GM19455 (cell line): Measurements from ENCODE around the gene HEBP2.

Experiments used
- ATAC-seq: cut with Tn5 transposase; IDR thresholded peaks from one replicate; pipeline ENCODE4 v1.9.1; 2021; ENCODE audit not compliant: unreplicated experiment

HEBP2 gene

GRCh38 chr6:138397128-138398122 lies 6.6 kb upstream of the HEBP2 start:
- no peak for ATAC-seq

GRCh38 chr6:138400326-138400725 lies 3.7 kb upstream of the HEBP2 start:
- ATAC-seq: no peak

GRCh38 chr6:138401960-138402837 lies 1.8 kb upstream of the HEBP2 start:
- no peak for ATAC-seq

- no peak for ATAC-seq
These were observed 1.2 kb upstream of the HEBP2 start for GRCh38 chr6:138402838-138403187.

- peak; percentile 7 for ATAC-seq
These were observed 661 bp upstream of the HEBP2 start for GRCh38 chr6:138403324-138403800.

GRCh38 chr6:138404666-138405337 lies 779 bp downstream of the HEBP2 start:
- ATAC-seq: peak; percentile 5

GRCh38 chr6:138405816-138406413 lies 1.9 kb downstream of the HEBP2 start:
- ATAC-seq: no peak

GRCh38 chr6:138406443-138406842 lies 2.4 kb downstream of the HEBP2 start:
- ATAC-seq: no peak

- ATAC-seq: no peak
These were observed 6.2 kb downstream of the HEBP2 start for GRCh38 chr6:138410048-138410735.

GRCh38 chr6:138410972-138411880 lies 7.2 kb downstream of the HEBP2 start:
- ATAC-seq: no peak

GRCh38 chr6:138415125-138415524 lies 11.1 kb downstream of the HEBP2 start:
- ATAC-seq: no peak

- ATAC-seq: no peak
These were observed 12.2 kb downstream of the HEBP2 start for GRCh38 chr6:138416206-138416605.

- ATAC-seq: no peak
These were observed 13.6 kb downstream of the HEBP2 start for GRCh38 chr6:138417493-138418117.

GRCh38 chr6:138418118-138418742 lies 14.2 kb downstream of the HEBP2 start:
- ATAC-seq: no peak

- no peak for ATAC-seq
These were observed 15.7 kb downstream of the HEBP2 start for GRCh38 chr6:138419766-138420165.

- no peak for ATAC-seq
These were observed 16.3 kb downstream of the HEBP2 start for GRCh38 chr6:138420356-138420755.

- ATAC-seq: no peak
These were observed 17.1 kb downstream of the HEBP2 start for GRCh38 chr6:138421089-138421488.

GRCh38 chr6:138421608-138422007 lies 17.6 kb downstream of the HEBP2 start:
- ATAC-seq: no peak
